ENCODE measurements around the gene KMT2C.

Gene KMT2C

GRCh38 chr7:152203095-152203494 lies 232.7 kb downstream of the KMT2C start:
- no peak for DNase-seq (ENCODE audit: low read depth in 2 of 2)

GRCh38 chr7:152202056-152202455 lies 233.7 kb downstream of the KMT2C start:
- DNase-seq (ENCODE audit: low read depth in 2 of 2): no peak

GRCh38 chr7:152200395-152200794 lies 235.4 kb downstream of the KMT2C start:
- DNase-seq (ENCODE audit: low read depth in 2 of 2): no peak

GRCh38 chr7:152196391-152196790 lies 239.4 kb downstream of the KMT2C start:
- no peak for DNase-seq (ENCODE audit: low read depth in 2 of 2)

- DNase-seq (ENCODE audit: low read depth in 2 of 2): no peak
These were observed 241.9 kb downstream of the KMT2C start for GRCh38 chr7:152193880-152194279.

- no peak for DNase-seq (ENCODE audit: low read depth in 2 of 2)
These were observed 246.7 kb downstream of the KMT2C start for GRCh38 chr7:152189061-152189460.

- no peak for DNase-seq (ENCODE audit: low read depth in 2 of 2)
These were observed 250.2 kb downstream of the KMT2C start for GRCh38 chr7:152185558-152185957.

- DNase-seq (ENCODE audit: low read depth in 2 of 2): no peak
These were observed 255.2 kb downstream of the KMT2C start for GRCh38 chr7:152180587-152180986.

- DNase-seq (ENCODE audit: low read depth in 2 of 2): no peak
These were observed 255.8 kb downstream of the KMT2C start for GRCh38 chr7:152180048-152180447.

- no peak for DNase-seq (ENCODE audit: low read depth in 2 of 2)
These were observed 257.3 kb downstream of the KMT2C start for GRCh38 chr7:152178405-152179058.

GRCh38 chr7:152177681-152178404 lies 258.0 kb downstream of the KMT2C start:
- DNase-seq (ENCODE audit: low read depth in 2 of 2): no peak

- DNase-seq (ENCODE audit: low read depth in 2 of 2): no peak
These were observed 259.0 kb downstream of the KMT2C start for GRCh38 chr7:152176797-152177196.

GRCh38 chr7:152173372-152174070 lies 262.3 kb downstream of the KMT2C start:
- no peak for DNase-seq (ENCODE audit: low read depth in 2 of 2)

- no peak for DNase-seq (ENCODE audit: low read depth in 2 of 2)
These were observed 273.5 kb downstream of the KMT2C start for GRCh38 chr7:152162287-152162686.

GRCh38 chr7:152161171-152161570 lies 274.6 kb downstream of the KMT2C start:
- no peak for DNase-seq (ENCODE audit: low read depth in 2 of 2)

- DNase-seq (ENCODE audit: low read depth in 2 of 2): no peak
These were observed 276.8 kb downstream of the KMT2C start for GRCh38 chr7:152158801-152159587.

- DNase-seq (ENCODE audit: low read depth in 2 of 2): no peak
These were observed 283.5 kb downstream of the KMT2C start for GRCh38 chr7:152152267-152152666.

- DNase-seq (ENCODE audit: low read depth in 2 of 2): no peak
These were observed 286.4 kb downstream of the KMT2C start for GRCh38 chr7:152149363-152149762.

- DNase-seq (ENCODE audit: low read depth in 2 of 2): no peak
These were observed 287.1 kb downstream of the KMT2C start for GRCh38 chr7:152148706-152149105.

GRCh38 chr7:152145853-152146466 lies 289.8 kb downstream of the KMT2C start:
- no peak for DNase-seq (ENCODE audit: low read depth in 2 of 2)

- DNase-seq (ENCODE audit: low read depth in 2 of 2): no peak
These were observed 291.1 kb downstream of the KMT2C start for GRCh38 chr7:152144557-152145245.
